SK-N-MC (cell line): ENCODE results near the gene ELOB.

Experiments
- EZH2 ChIP-seq: fragments of 200-600 bp; sonication (generic); IDR thresholded peaks from one replicate; pipeline ENCODE4 v1.6.1; 2017; ENCODE audit warnings: antibody characterized with exemption
- POLR2AphosphoS5 ChIP-seq: IDR thresholded peaks from 2 replicates; pipeline ENCODE4 v1.6.1; 2012; ENCODE audit warnings: mild to moderate bottlenecking, low read depth, low read length, borderline replicate concordance

DNA sequence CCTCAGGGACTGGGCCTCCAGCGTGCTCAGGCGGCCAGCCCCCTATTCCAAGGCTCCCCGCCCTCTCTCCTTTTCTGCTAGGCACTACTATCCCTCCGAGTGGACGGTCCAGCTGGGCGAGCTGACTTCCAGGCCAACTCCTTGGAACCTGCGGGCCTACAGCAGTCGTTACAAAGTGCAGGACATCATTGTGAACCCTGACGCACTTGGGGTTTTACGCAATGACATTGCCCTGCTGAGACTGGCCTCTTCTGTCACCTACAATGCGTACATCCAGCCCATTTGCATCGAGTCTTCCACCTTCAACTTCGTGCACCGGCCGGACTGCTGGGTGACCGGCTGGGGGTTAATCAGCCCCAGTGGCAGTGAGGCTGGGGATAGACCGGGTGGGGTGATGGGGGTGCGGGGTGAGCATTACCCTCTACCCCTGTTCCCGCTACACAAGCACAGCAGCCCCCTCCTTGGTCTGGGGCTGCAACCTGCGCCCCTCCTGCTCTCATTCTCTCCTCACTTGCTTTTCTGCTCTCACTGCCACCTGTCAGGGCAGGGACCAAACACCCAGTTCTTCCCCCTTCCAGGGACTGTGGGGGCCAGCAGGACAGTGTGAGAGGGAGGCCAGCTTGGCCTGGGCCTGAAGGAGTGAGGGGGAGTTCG lies 22.3 kb upstream of the ELOB start:
- no peak for TF ChIP-seq EZH2
- no peak for TF ChIP-seq POLR2AphosphoS5
